H1 (cell line): ENCODE data around the gene RSAD2. TPM values are rescaled to one million over a fixed set of nuclear protein-coding genes. Genes with fewer than 3 reads are reported as not detected.

ENCODE experiments used
- CTCF ChIA-PET: fragments of 300-600 bp; sonication (Branson Sonifier 250); formaldehyde crosslinking; loops from one replicate; lab custom pipeline; 2021; ENCODE audit not compliant: partially characterized antibody; lab: Charles Lee
- POLR2A ChIA-PET: fragments of 300-600 bp; sonication (Branson Sonifier 250); formaldehyde crosslinking; loops from one replicate; lab custom pipeline; 2021; ENCODE audit warnings: inconsistent platforms; ENCODE audit not compliant: partially characterized antibody; lab: Charles Lee
- DNase-seq, 2 experiments: peaks; one replicate each; pipeline versions ENCODE4 v3.0.0 to v3.0.0-alpha.2; 2010 to 2022; ENCODE audit warnings: low spot score in 2 of 2, low read depth in 1 of 2, mixed read lengths in 1 of 2
- FAIRE-seq: peaks from 2 replicates; lab custom pipeline; 2011; peaks lifted over from hg19 to GRCh38; lab: Jason Lieb, UNC
- H2AFZ ChIP-seq: 2 replicates; pipeline ENCODE4 v1.8.1; 2012; ENCODE audit warnings: low read length, inconsistent platforms
- H2AK5ac ChIP-seq: 2 replicates; pipeline ENCODE4 v1.6.1; 2013; ENCODE audit warnings: low read depth, low read length
- H2BK120ac ChIP-seq: replicated peaks from 2 replicates; pipeline ENCODE3; 2013; ENCODE audit warnings: low read depth, low read length, inconsistent platforms
- H2BK12ac ChIP-seq: 2 replicates; pipeline ENCODE4 v1.6.1; 2013; ENCODE audit warnings: low read depth, low read length
- H2BK15ac ChIP-seq: 2 replicates; pipeline ENCODE4 v1.6.1; 2013; ENCODE audit warnings: low read length
- H2BK20ac ChIP-seq: 2 replicates; pipeline ENCODE4 v1.6.1; 2013; ENCODE audit warnings: low read length
- H2BK5ac ChIP-seq: 2 replicates; pipeline ENCODE4 v1.6.1; 2013; ENCODE audit warnings: low read depth, low read length
- H3K14ac ChIP-seq: 2 replicates; pipeline ENCODE4 v1.6.1; 2013; ENCODE audit warnings: inconsistent platforms; ENCODE audit not compliant: insufficient read length
- H3K18ac ChIP-seq: 2 replicates; pipeline ENCODE4 v1.6.1; 2013; ENCODE audit warnings: low read length; ENCODE audit errors: extremely low read depth
- H3K23ac ChIP-seq: 2 replicates; pipeline ENCODE4 v1.6.1; 2013; ENCODE audit warnings: inconsistent platforms; ENCODE audit not compliant: insufficient read length
- H3K23me2 ChIP-seq: 2 replicates; pipeline ENCODE4 v1.6.1; 2013; ENCODE audit warnings: low read depth, low read length
- H3K27ac ChIP-seq: 2 replicates; pipeline ENCODE4 v1.6.1; 2011; ENCODE audit warnings: low read depth, low read length, inconsistent platforms
- H3K27me3 ChIP-seq, 4 experiments: replicated peaks in 1 of 4; 1 replicate in 1 of 4; 2 replicates in 3 of 4; pipeline versions ENCODE4 v1.6.1 to v1.8.1; 2011 to 2013; ENCODE audit warnings: low read length in 3 of 4, mild to moderate bottlenecking in 3 of 4, inconsistent platforms in 2 of 4, mixed read lengths in 2 of 4, moderate library complexity in 1 of 4; ENCODE audit not compliant: control insufficient read depth in 3 of 4, insufficient read depth in 3 of 4; ENCODE audit errors: extremely low read depth in 1 of 4
- H3K36me3 ChIP-seq, 4 experiments: 2 replicates each; pipeline versions ENCODE4 v1.6.1 to v1.8.1; 2011 to 2013; ENCODE audit warnings: mild to moderate bottlenecking in 4 of 4, low read length in 3 of 4, moderate library complexity in 2 of 4, control low read depth in 1 of 4, inconsistent platforms in 1 of 4; ENCODE audit not compliant: insufficient read depth in 4 of 4, control insufficient read depth in 2 of 4
- H3K4ac ChIP-seq: replicated peaks from 2 replicates; pipeline ENCODE3; 2013; ENCODE audit warnings: low read length, low read depth, mixed read lengths, inconsistent platforms; ENCODE audit not compliant: insufficient read length
- H3K4me1 ChIP-seq, 4 experiments: replicated peaks in 1 of 4; 1 replicate in 1 of 4; 2 replicates in 3 of 4; pipeline versions ENCODE4 v1.6.1 to v1.8.1; 2011 to 2013; ENCODE audit warnings: low read length in 3 of 4, inconsistent platforms in 2 of 4, mixed read lengths in 1 of 4; ENCODE audit not compliant: insufficient read depth in 4 of 4, control insufficient read depth in 3 of 4
- H3K4me2 ChIP-seq, 2 experiments: 2 replicates each; pipeline versions ENCODE4 v1.6.1 to v1.8.1; 2011 to 2013; ENCODE audit warnings: low read depth in 2 of 2, low read length in 2 of 2, control low read depth in 1 of 2, inconsistent platforms in 1 of 2, mild to moderate bottlenecking in 1 of 2; ENCODE audit not compliant: insufficient read depth in 1 of 2
- H3K4me3 ChIP-seq, 4 experiments: fragments of 200-600, 300-600 bp in 1 of 4; sonication (generic), shearing (Covaris generic), sonication (Bioruptor Twin) in 1 of 4; 2 replicates each; pipeline versions ENCODE4 v1.5.1 to v1.8.1; 2011 to 2016; ENCODE audit warnings: low read length in 4 of 4, low read depth in 3 of 4, control low read depth in 2 of 4, inconsistent platforms in 2 of 4, mild to moderate bottlenecking in 2 of 4, mixed read lengths in 1 of 4, moderate library complexity in 1 of 4; ENCODE audit not compliant: insufficient read depth in 2 of 4; ENCODE audit errors: extremely low read depth in 1 of 4
- H3K56ac ChIP-seq: replicated peaks from 2 replicates; pipeline ENCODE3; 2013; ENCODE audit warnings: low read depth, mild to moderate bottlenecking, mixed read lengths, low read length, inconsistent platforms; ENCODE audit not compliant: insufficient read length
- H3K79me1 ChIP-seq: 2 replicates; pipeline ENCODE4 v1.6.1; 2013; ENCODE audit warnings: low read depth, low read length, control low read depth
- H3K79me2 ChIP-seq, 2 experiments: 2 replicates each; pipeline versions ENCODE4 v1.6.1 to v1.8.1; 2012 to 2013; ENCODE audit warnings: low read length in 2 of 2, mild to moderate bottlenecking in 2 of 2, inconsistent platforms in 1 of 2; ENCODE audit not compliant: insufficient read depth in 2 of 2, control insufficient read depth in 1 of 2
- H3K9ac ChIP-seq, 4 experiments: replicated peaks in 1 of 4; 1 replicate in 1 of 4; 2 replicates in 3 of 4; pipeline versions ENCODE4 v1.6.1 to v1.8.1; 2011 to 2013; ENCODE audit warnings: low read depth in 3 of 4, low read length in 3 of 4, control low read depth in 2 of 4, mild to moderate bottlenecking in 2 of 4, moderate library complexity in 2 of 4, inconsistent platforms in 1 of 4; ENCODE audit errors: extremely low read depth in 1 of 4
- H3K9me3 ChIP-seq, 2 experiments: 2 replicates each; pipeline versions ENCODE4 v1.6.1 to v1.8.1; 2012 to 2013; ENCODE audit warnings: mild to moderate bottlenecking in 2 of 2, moderate library complexity in 2 of 2, control low read depth in 1 of 2, inconsistent platforms in 1 of 2, low read depth in 1 of 2, low read length in 1 of 2, mixed read lengths in 1 of 2; ENCODE audit not compliant: insufficient read depth in 2 of 2
- H4K20me1 ChIP-seq, 2 experiments: replicated peaks in 1 of 2; 2 replicates each; pipeline versions ENCODE3 to v1.8.1; 2011 to 2013; ENCODE audit warnings: inconsistent platforms in 2 of 2, low read length in 2 of 2, mild to moderate bottlenecking in 1 of 2; ENCODE audit not compliant: insufficient read depth in 2 of 2, control insufficient read depth in 1 of 2
- H4K5ac ChIP-seq: 2 replicates; pipeline ENCODE4 v1.6.1; 2013; ENCODE audit warnings: low read length, low read depth, mixed read lengths, inconsistent platforms; ENCODE audit not compliant: insufficient read length
- H4K8ac ChIP-seq: 2 replicates; pipeline ENCODE4 v1.8.0; 2013; ENCODE audit warnings: mild to moderate bottlenecking, moderate library complexity, low read length, inconsistent platforms; ENCODE audit not compliant: insufficient read depth; ENCODE audit errors: extremely low read depth
- H4K91ac ChIP-seq: replicated peaks from 2 replicates; pipeline ENCODE3; 2013; ENCODE audit warnings: low read length, mixed read lengths, inconsistent platforms; ENCODE audit not compliant: insufficient read length
- TBP ChIP-seq: IDR thresholded peaks from 2 replicates; pipeline ENCODE4 v1.6.1; 2011; ENCODE audit warnings: low read depth, low read length, improper control_type of control experiment
- WGBS, 2 experiments: shearing (Covaris generic) in 1 of 2; methylation state at CpG; one replicate each; pipeline versions ENCODE4 v1.1.6 to v1.1.7; 2013 to 2015; ENCODE audit warnings: low lambda C conversion rate in 2 of 2, mixed read lengths in 2 of 2, inconsistent platforms in 1 of 2, low coverage in 1 of 2, missing lambda C conversion rate in 1 of 2; ENCODE audit not compliant: insufficient replicate concordance in 2 of 2, insufficient coverage in 1 of 2, insufficient read length in 1 of 2; ENCODE audit errors: extremely low coverage in 1 of 2, missing lambda C conversion rate in 1 of 2; 5-methylcytosine and 5-hydroxymethylcytosine counted together
- polyA plus RNA-seq, 7 experiments: library from polyadenylated mRNA; depleted of rRNA in 3 of 7; stranded (reverse) in 5 of 7; unstranded in 2 of 7; fragments of >200 nt in 5 of 7; fragments of 200-250 nt in 2 of 7; gene quantifications; 1 replicate in 5 of 7; 2 replicates in 1 of 7; 4 replicates in 1 of 7; pipeline versions ENCODE4 v1.2.1 to v1.2.3, GENCODE V29; 2011 to 2013; ENCODE audit warnings: missing spikeins in 2 of 7, mixed read lengths in 2 of 7
- total RNA-seq: library from RNA; stranded (reverse); fragmentation: NEBNext Ultra II Directional; extraction: Animal tissue kit (Norgen Biotek cat#: 25700); gene quantifications from 2 replicates; pipeline ENCODE4 v1.2.1, GENCODE V29; 2021

RSAD2 gene
- total and polyA plus RNA-seq, 2 of the 8 experiments (the other 6 are each of a cell fraction or from before 2014, with no cell fraction given) = not detected

- no peaks in the 10 kb centered on the region for H3K27me3 ChIP-seq
- ChIA-PET CTCF (interaction anchor here (0.9 kb wide), 1 partner anchor 73 kb away, joined by 3 read pairs; no protein-coding TSS in a partner anchor), POLR2A (interaction anchor here (1.3 kb wide), 1 partner anchor 12 kb away, joined by 4 read pairs; no protein-coding TSS in a partner anchor)
- no peak overlapping the region for H3K14ac ChIP-seq
- no peak overlapping the region for H2AFZ ChIP-seq
- H4K20me1 ChIP-seq = peaks cover 3 to 7% of the 10 kb centered on the region in 2 experiments
- H3K4me3 ChIP-seq = no peak overlapping the region
- H2BK120ac ChIP-seq = peak overlapping the region; percentile 82
- no peak overlapping the region for H2BK5ac ChIP-seq
- FAIRE-seq (no peak), DNase-seq (no peak)
- no peak overlapping the region for H3K9ac ChIP-seq
- 92% methylated on average over 10 of the region's 10 CpGs; no CpG with 5 or more reads in 1 of the 2 experiments for WGBS, 2 experiments
- no peaks in the 10 kb centered on the region for H3K9me3 ChIP-seq
- H3K23me2 ChIP-seq = no peaks in the 10 kb centered on the region
- H3K56ac ChIP-seq = no peak overlapping the region
- H3K4me2 ChIP-seq = no peak overlapping the region
- peaks cover 0 to 12% of the 10 kb centered on the region in 2 experiments; a peak in 2 of 4 replicates for H3K79me2 ChIP-seq
- no peak overlapping the region for H2BK20ac ChIP-seq
- H3K18ac ChIP-seq = no peak overlapping the region
- H3K4ac ChIP-seq = no peak overlapping the region
- H2BK12ac ChIP-seq = no peak overlapping the region
- H2BK15ac ChIP-seq = no peak overlapping the region
- H3K79me1 ChIP-seq = peaks cover 4% of the 10 kb centered on the region; the same call in 1 of the 2 replicates
- no peak for TF ChIP-seq TBP
- H4K8ac ChIP-seq = no peak overlapping the region
- no peaks in the 10 kb centered on the region; a peak in 1 of 8 replicates for H3K36me3 ChIP-seq
- H3K4me1 ChIP-seq = peaks cover 0 to 11% (median 4%) of the 10 kb centered on the region in 4 experiments; a peak in 5 of 7 replicates
- H3K27ac ChIP-seq = no peak overlapping the region
- H3K23ac ChIP-seq = no peak overlapping the region
- no peak overlapping the region for H4K91ac ChIP-seq
- 0 out of 2 replicates have a peak overlapping the region, but pooled peaks have one; percentile 29 for H2AK5ac ChIP-seq
- no peak overlapping the region for H4K5ac ChIP-seq
Measured at GRCh38 chr2:6941299-6942046, 63.9 kb downstream of the RSAD2 start.
